Colonic mucosa (tissue), 4 donors: ENCODE measurements around the gene CYP4A22. TPM values are rescaled to one million over a fixed set of nuclear protein-coding genes. Genes with fewer than 3 reads are reported as not detected.
"Not testable (repeated sequence)": the region's sequence is repeated elsewhere in the genome, so short reads cannot be mapped to it uniquely, and the experiment has no call there.

Experiments
- DNase-seq: peaks from one replicate; pipeline ENCODE4 v3.0.0-alpha.2; 2020
- H3K27ac ChIP-seq: fragments of 200-600 bp; one replicate; pipeline ENCODE4 v1.8.0; 2021
- H3K27me3 ChIP-seq: fragments of 200-600 bp; one replicate; pipeline ENCODE4 v1.8.0; 2021
- H3K36me3 ChIP-seq: fragments of 200-600 bp; one replicate; pipeline ENCODE4 v1.8.0; 2021
- H3K4me1 ChIP-seq: fragments of 200-600 bp; one replicate; pipeline ENCODE4 v1.8.0; 2021; ENCODE audit warnings: mild to moderate bottlenecking
- H3K4me3 ChIP-seq: fragments of 200-600 bp; one replicate; pipeline ENCODE4 v1.8.0; 2021
- H3K9ac ChIP-seq, 2 donors: one replicate each; pipeline ENCODE4 v1.7.0; 2013; ENCODE audit warnings: control low read depth in 2 of 2, low read depth in 2 of 2, low read length in 2 of 2
- H3K9me3 ChIP-seq: fragments of 200-600 bp; one replicate; pipeline ENCODE4 v1.8.0; 2021
- intact Hi-C: fragments of 100-400 bp; cut with DNase I; formaldehyde crosslinking; loops from one replicate; pipeline ENCODE4 v1.14.1; 2022
- total RNA-seq, 2 donors: library from RNA; stranded (reverse); fragmentation: NEBNext Ultra II Directional in 1 of 2; extraction: Animal tissue kit (Norgen Biotek cat#: 25700) in 1 of 2; gene quantifications; one replicate each; pipeline ENCODE4 v1.2.1, GENCODE V29; 2021
- TF ChIP-seq, protein P1 (sequence below): fragments of 200-600 bp; IDR thresholded peaks from one replicate; pipeline ENCODE4 v1.8.0; 2022; ENCODE audit warnings: antibody characterized with exemption, mild to moderate bottlenecking
- donor health status: healthy.
- donor health status: DM: no; HTN: no; CAD: no.
- donor health status: DM: no; HTN: no; CAD: no.

The CYP4A22 gene, protein sequence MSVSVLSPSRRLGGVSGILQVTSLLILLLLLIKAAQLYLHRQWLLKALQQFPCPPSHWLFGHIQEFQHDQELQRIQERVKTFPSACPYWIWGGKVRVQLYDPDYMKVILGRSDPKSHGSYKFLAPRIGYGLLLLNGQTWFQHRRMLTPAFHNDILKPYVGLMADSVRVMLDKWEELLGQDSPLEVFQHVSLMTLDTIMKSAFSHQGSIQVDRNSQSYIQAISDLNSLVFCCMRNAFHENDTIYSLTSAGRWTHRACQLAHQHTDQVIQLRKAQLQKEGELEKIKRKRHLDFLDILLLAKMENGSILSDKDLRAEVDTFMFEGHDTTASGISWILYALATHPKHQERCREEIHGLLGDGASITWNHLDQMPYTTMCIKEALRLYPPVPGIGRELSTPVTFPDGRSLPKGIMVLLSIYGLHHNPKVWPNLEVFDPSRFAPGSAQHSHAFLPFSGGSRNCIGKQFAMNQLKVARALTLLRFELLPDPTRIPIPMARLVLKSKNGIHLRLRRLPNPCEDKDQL
- not detected for total RNA-seq

DNA sequence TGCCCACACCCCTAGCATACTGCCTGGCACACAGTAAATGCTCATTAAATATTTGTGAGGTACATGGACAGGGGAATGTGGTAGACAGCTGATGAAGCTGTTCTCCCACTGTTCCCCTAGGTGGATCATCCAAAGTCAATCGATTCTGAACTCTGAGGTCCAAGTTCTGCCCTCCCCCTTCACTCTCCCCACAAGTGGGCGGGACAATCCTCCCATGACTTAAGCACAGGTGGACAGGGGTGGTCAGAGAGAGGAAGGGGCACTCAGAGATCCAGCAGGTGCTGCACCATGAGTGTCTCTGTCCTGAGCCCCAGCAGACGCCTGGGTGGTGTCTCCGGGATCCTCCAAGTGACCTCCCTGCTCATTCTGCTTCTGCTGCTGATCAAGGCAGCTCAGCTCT, at the start of gene CYP4A22:
CYP4A22 (plus strand) TSS at position 244 of the 400 bp plus-strand sequence; CDS start at position 289, 45 bp downstream.
- Histone ChIP-seq H3K4me3 (no peak within 1 kb of the TSS), H3K4me1 (no peaks in the 10 kb centered on the region), H3K36me3 (no peaks in the 10 kb centered on the region), H3K27me3 (no peaks in the 10 kb centered on the region), H3K9me3 (no peaks in the 10 kb centered on the region), H3K27ac (no peak within 1 kb of the TSS), H3K9ac (no peak within 1 kb of the TSS)
- TF ChIP-seq, protein P1, sequence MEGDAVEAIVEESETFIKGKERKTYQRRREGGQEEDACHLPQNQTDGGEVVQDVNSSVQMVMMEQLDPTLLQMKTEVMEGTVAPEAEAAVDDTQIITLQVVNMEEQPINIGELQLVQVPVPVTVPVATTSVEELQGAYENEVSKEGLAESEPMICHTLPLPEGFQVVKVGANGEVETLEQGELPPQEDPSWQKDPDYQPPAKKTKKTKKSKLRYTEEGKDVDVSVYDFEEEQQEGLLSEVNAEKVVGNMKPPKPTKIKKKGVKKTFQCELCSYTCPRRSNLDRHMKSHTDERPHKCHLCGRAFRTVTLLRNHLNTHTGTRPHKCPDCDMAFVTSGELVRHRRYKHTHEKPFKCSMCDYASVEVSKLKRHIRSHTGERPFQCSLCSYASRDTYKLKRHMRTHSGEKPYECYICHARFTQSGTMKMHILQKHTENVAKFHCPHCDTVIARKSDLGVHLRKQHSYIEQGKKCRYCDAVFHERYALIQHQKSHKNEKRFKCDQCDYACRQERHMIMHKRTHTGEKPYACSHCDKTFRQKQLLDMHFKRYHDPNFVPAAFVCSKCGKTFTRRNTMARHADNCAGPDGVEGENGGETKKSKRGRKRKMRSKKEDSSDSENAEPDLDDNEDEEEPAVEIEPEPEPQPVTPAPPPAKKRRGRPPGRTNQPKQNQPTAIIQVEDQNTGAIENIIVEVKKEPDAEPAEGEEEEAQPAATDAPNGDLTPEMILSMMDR: no peak
- no peak for DNase-seq
- intact Hi-C loops: no loop called here

DNA sequence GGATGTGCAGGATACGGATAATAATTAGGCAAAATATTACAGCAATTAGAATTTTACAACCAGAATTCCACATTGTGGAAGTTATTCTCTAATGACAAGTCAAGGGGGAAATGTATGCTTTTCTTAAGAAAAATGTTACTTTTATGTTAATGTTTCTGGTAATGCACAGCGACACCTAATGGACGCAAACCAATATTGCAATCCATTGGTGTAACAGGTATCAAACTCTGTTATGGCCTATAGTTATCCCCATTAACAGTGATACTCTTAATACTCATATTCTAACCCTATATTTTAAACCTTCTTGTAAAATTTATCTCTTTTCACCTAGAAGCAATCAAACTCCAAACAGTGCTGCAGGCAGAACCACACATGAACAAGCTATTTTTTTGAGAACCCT, 47.9 kb upstream of the CYP4A22 start:
- H3K27ac ChIP-seq: not testable (repeated sequence)
- peak; percentile 45 for DNase-seq

DNA sequence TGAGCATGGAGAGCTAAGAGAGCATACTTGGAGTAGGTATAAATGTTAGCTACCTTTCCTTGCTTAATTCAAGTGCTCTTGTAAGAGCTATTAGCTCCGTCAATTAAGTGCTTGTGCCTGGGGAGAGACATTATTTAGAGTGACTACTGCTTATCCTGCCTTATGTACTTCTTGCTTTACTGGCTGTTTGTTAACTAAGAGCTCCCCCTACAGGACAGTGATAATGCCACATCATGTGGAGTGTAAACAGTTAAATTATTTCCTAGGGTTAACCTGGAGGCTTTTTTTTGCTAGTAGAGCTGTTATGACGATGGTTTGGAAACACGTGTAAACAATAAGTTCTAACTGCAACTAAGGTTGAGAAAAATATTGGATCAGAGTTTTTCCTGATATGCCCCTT, 45.8 kb upstream of the CYP4A22 start:
- H3K9me3 ChIP-seq, H3K9ac ChIP-seq, H3K27me3 ChIP-seq, H3K36me3 ChIP-seq, H3K4me1 ChIP-seq, intact Hi-C loops, DNase-seq, H3K27ac ChIP-seq, H3K4me3 ChIP-seq: not testable (repeated sequence)
- TF ChIP-seq, protein P1: peak; percentile 36

More for the DNA sequence above, 47.9 kb upstream of the CYP4A22 start:
- H3K4me3 ChIP-seq, H3K27me3 ChIP-seq, H3K36me3 ChIP-seq, H3K9ac ChIP-seq, H3K4me1 ChIP-seq, H3K9me3 ChIP-seq, intact Hi-C loops: not testable (repeated sequence)
- TF ChIP-seq, protein P1: peak; percentile 46

DNA sequence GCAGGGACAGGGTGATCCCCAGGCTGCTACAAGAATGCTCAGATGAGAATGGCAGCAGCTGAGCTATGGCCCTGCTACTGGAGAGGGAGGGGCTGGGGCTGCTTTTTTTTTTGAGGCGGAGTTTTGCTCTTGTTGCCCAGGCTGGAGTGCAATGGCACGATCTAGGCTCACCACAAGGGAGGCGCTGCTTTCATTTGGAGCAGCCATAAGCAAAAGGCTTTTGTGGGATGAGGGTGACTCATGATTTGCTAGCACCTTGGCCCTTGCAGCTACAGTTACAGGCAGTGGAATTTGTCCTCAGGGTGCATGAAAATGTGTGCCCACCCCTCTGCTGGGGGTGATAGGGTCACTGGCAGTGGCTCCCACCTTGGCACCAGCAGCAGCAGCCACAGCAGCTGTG, 32.4 kb upstream of the CYP4A22 start:
- Histone ChIP-seq H3K27ac (no peak overlapping the region), H3K4me1 (no peaks in the 10 kb centered on the region), H3K4me3 (no peak overlapping the region), H3K36me3 (no peaks in the 10 kb centered on the region), H3K9me3 (no peaks in the 10 kb centered on the region), H3K27me3 (no peaks in the 10 kb centered on the region), H3K9ac (no peak overlapping the region)
- TF ChIP-seq, protein P1: no peak
- intact Hi-C loops: no loop called here
- DNase-seq: no peak

DNA sequence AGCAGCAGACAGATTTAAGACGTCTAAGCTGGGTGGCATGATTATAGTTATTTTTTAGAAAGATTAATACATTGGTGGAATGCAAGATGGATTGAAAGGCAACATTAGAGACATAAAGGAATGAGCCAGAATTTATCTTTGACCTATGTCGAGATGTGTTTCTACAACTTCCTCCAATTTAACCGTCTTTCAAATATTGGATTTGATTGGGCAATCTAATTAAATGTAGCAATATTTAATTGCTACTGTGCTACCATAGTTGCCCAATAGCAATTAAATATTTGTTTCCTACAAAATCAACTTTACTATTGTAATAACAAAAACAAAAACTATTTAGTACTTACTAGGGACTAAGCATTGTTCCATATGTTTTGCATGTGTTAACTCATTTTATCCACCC, 30.4 kb upstream of the CYP4A22 start:
- H3K4me1 ChIP-seq: no peaks in the 10 kb centered on the region
- no peak overlapping the region for H3K9ac ChIP-seq

DNA sequence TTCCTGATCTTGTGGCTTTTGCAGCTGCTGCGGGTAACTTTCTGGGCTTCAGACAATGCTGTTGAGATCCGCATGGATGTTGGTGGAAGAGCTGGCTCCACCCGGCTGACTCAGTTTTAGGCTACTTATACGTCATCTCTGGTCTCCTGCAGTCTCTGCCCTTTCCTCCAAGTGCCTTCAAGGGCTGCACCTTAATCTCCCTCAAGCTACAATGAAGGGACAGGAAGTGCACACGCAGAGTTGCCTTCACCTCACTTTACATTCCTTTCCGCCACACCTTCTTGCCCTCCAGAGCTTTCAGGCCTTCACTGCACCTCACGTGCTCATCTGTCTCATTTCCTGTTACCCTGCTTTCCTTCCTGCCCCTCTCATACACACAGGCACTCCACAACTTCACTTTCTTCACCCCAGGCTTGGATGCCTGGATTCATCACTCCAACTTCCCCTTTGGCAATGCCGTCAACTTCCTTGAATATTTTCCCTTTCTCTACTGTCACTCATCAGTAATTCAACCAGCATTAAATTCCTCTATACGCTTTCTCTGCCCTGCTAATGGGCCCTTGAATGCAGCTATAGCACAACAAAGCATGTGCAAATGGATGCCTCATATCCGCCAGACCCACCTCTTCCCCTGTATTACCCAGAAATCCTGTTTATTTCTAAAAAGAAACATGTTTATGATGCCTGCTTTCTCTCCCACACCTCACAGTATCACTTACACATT, 29.2 kb upstream of the CYP4A22 start:
- H3K4me3 ChIP-seq, H3K36me3 ChIP-seq, H3K4me1 ChIP-seq, H3K9me3 ChIP-seq, H3K27me3 ChIP-seq, H3K9ac ChIP-seq, H3K27ac ChIP-seq, intact Hi-C loops, DNase-seq: not testable (repeated sequence)

More for the DNA sequence above, 30.4 kb upstream of the CYP4A22 start:
- no peaks in the 10 kb centered on the region for H3K27me3 ChIP-seq
- H3K9me3 ChIP-seq: no peaks in the 10 kb centered on the region
- H3K27ac ChIP-seq: no peak overlapping the region
- DNase-seq: no peak
- TF ChIP-seq, protein P1: no peak
- H3K4me3 ChIP-seq: no peak overlapping the region
- intact Hi-C loops: no loop called here
- H3K36me3 ChIP-seq: no peaks in the 10 kb centered on the region

DNA sequence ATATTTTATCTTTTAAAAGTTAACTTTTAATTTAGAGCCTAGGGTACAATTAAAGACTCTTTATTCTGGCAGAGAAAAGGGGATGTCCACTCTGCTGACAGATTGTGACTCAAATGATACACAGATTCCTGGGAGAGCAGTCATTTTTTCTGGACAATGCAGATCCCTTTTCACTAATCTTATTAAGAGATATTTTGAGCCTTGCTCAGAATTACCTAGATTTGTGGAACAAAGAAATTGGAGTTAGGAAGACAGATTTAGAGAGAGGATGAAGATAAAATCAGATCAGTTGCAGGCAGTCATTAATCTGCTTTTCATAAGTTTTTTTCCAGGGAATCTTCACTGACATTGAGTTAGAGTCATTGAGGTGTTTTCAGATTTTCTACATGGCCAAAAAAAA, 27.8 kb upstream of the CYP4A22 start:
- H3K27ac ChIP-seq, H3K4me1 ChIP-seq, H3K9ac ChIP-seq, DNase-seq, intact Hi-C loops, H3K27me3 ChIP-seq, H3K36me3 ChIP-seq, H3K4me3 ChIP-seq, H3K9me3 ChIP-seq: not testable (repeated sequence)
